GM12878 (cell line): Measurements from ENCODE around the gene GNB5. TPM values are rescaled to one million over a fixed set of nuclear protein-coding genes. Genes with fewer than 3 reads are reported as not detected.
"Not testable (repeated sequence)": the region's sequence is repeated elsewhere in the genome, so short reads cannot be mapped to it uniquely, and the experiment has no call there.

Experiments
- ATAC-seq: fragments of 200-7000 bp; cut with Tn5 transposase; 3 replicates; pipeline ENCODE4 v1.9.1; 2020; ENCODE audit warnings: mild to moderate bottlenecking, moderate library complexity
- BruUV-seq: library from RNA; stranded (reverse); fragments of 400-500 nt; replicated peaks from 2 replicates; lab custom pipeline; 2021; lab: Mats Ljungman, UMichigan
- CTCF ChIA-PET: fragments of 300-600 bp; sonication (Branson Sonifier 250); formaldehyde crosslinking; extraction: SDS; loops from one replicate; lab custom pipeline; 2021; ENCODE audit warnings: inconsistent platforms; lab: Yijun Ruan, JAX
- POLR2A ChIA-PET: fragments of 350-600 bp; formaldehyde crosslinking; extraction: SDS; loops from one replicate; lab custom pipeline; 2021; ENCODE audit warnings: inconsistent platforms; lab: Charles Lee
- RAD21 ChIA-PET: fragments of 300-600 bp; sonication (Branson Sonifier 250); formaldehyde crosslinking; loops from one replicate; lab custom pipeline; 2023; ENCODE audit warnings: antibody characterized with exemption; ENCODE audit not compliant: unreplicated experiment; lab: Charles Lee
- SMC1A ChIA-PET: fragments of 300-600 bp; sonication (Branson Sonifier 250); formaldehyde crosslinking; loops from one replicate; lab custom pipeline; 2023; ENCODE audit not compliant: unreplicated experiment, uncharacterized antibody; lab: Charles Lee
- DNase-seq: peaks from one replicate; pipeline ENCODE4 v3.0.0-alpha.2; 2011; ENCODE audit warnings: low read depth, low spot score
- FAIRE-seq: peaks from 3 replicates; lab custom pipeline; 2011; peaks lifted over from hg19 to GRCh38; lab: Jason Lieb, UNC
- H2AFZ ChIP-seq: 2 replicates; pipeline ENCODE4 v1.6.0; 2011; ENCODE audit warnings: low read depth, low read length, control low read depth; ENCODE audit not compliant: control insufficient read depth
- H3K27ac ChIP-seq: 2 replicates; pipeline ENCODE4 v1.5.1; 2011; ENCODE audit warnings: control low read depth; ENCODE audit not compliant: control insufficient read depth, insufficient read depth
- H3K27me3 ChIP-seq, 2 experiments: replicated peaks in 1 of 2; 2 replicates each; pipeline versions ENCODE4 v1.6.0 to v1.6.1; 2011; ENCODE audit warnings: low read length in 1 of 2; ENCODE audit not compliant: control insufficient read depth in 2 of 2, insufficient read depth in 2 of 2
- H3K36me3 ChIP-seq, 2 experiments: 2 replicates each; pipeline ENCODE4 v1.5.1; 2011; ENCODE audit warnings: low read length in 1 of 2; ENCODE audit not compliant: control insufficient read depth in 2 of 2, insufficient read depth in 2 of 2
- H3K4me1 ChIP-seq: 2 replicates; pipeline ENCODE4 v1.6.1; 2011; ENCODE audit warnings: mild to moderate bottlenecking, low read length, moderate library complexity, mixed read lengths; ENCODE audit not compliant: control insufficient read depth, insufficient read depth
- H3K4me2 ChIP-seq: 2 replicates; pipeline ENCODE4 v1.6.0; 2011; ENCODE audit warnings: control low read depth; ENCODE audit not compliant: control insufficient read depth, insufficient read depth
- H3K4me3 ChIP-seq: fragments of 200-600 bp; sonication (generic); 2 replicates; pipeline ENCODE4 v1.5.1; 2016
- H3K79me2 ChIP-seq: 2 replicates; pipeline ENCODE4 v1.6.0; 2011; ENCODE audit warnings: low read length; ENCODE audit not compliant: control insufficient read depth, insufficient read depth
- H3K9ac ChIP-seq: 2 replicates; pipeline ENCODE4 v1.8.0; 2011; ENCODE audit warnings: low read length, control low read depth, mixed read lengths; ENCODE audit not compliant: control insufficient read depth, insufficient read depth
- H3K9me3 ChIP-seq: replicated peaks from 3 replicates; pipeline ENCODE4 v1.5.1; 2011; ENCODE audit warnings: mild to moderate bottlenecking, low read length; ENCODE audit not compliant: control insufficient read depth, insufficient read depth
- H4K20me1 ChIP-seq: 2 replicates; pipeline ENCODE4 v1.6.0; 2011; ENCODE audit not compliant: control insufficient read depth, insufficient read depth
- BMI1 ChIP-seq: fragments of 450-650 bp; IDR thresholded peaks from 2 replicates; pipeline ENCODE4 v1.6.1; 2016; ENCODE audit warnings: mild to moderate bottlenecking, moderate library complexity, borderline replicate concordance
- CHD2 ChIP-seq: IDR thresholded peaks from 2 replicates; pipeline ENCODE4 v1.6.1; 2011; ENCODE audit warnings: low read depth, low read length, improper control_type of control experiment, borderline replicate concordance
- CHD4 ChIP-seq: fragments of 200-600 bp; sonication (generic); IDR thresholded peaks from 2 replicates; pipeline ENCODE4 v1.6.1; 2016; ENCODE audit warnings: mild to moderate bottlenecking
- KAT2A ChIP-seq: conservative IDR thresholded peaks from 2 replicates; pipeline ENCODE4 v1.6.1; 2011; ENCODE audit warnings: low read depth, low read length; ENCODE audit not compliant: control insufficient read depth
- MYB ChIP-seq: fragments of 150-350 bp; IDR thresholded peaks from 2 replicates; pipeline ENCODE4 v1.6.1; 2014; ENCODE audit warnings: mild to moderate bottlenecking, low read depth, low read length, borderline replicate concordance
- NBN ChIP-seq: fragments of 450-650 bp; IDR thresholded peaks from 2 replicates; pipeline ENCODE4 v1.6.1; 2016
- NFXL1 ChIP-seq: fragments of 450-650 bp; IDR thresholded peaks from 2 replicates; pipeline ENCODE4 v1.6.1; 2017; ENCODE audit warnings: antibody characterized with exemption, mild to moderate bottlenecking, borderline replicate concordance
- NR2F1 ChIP-seq: fragments of 450-650 bp; conservative IDR thresholded peaks from 2 replicates; pipeline ENCODE4 v1.6.1; 2017; ENCODE audit warnings: mild to moderate bottlenecking
- POLR2A ChIP-seq: IDR thresholded peaks from 2 replicates; pipeline ENCODE4 v1.6.1; 2011; ENCODE audit warnings: low read depth, mild to moderate bottlenecking, low read length
- RFX5 ChIP-seq: IDR thresholded peaks from 2 replicates; pipeline ENCODE4 v1.6.1; 2011; ENCODE audit warnings: low read depth, low read length, improper control_type of control experiment
- SRF ChIP-seq, 2 experiments: IDR thresholded peaks; 2 replicates each; pipeline ENCODE4 v1.6.1; 2011; ENCODE audit warnings: low read depth in 2 of 2, low read length in 2 of 2, mild to moderate bottlenecking in 1 of 2, moderate library complexity in 1 of 2
- STAT1 ChIP-seq: fragments of 450-650 bp; conservative IDR thresholded peaks from 2 replicates; pipeline ENCODE4 v1.6.1; 2014; ENCODE audit warnings: antibody characterized with exemption, mild to moderate bottlenecking
- TCF3 ChIP-seq: IDR thresholded peaks from 2 replicates; pipeline ENCODE4 v1.6.1; 2012; ENCODE audit warnings: low read depth, mild to moderate bottlenecking, low read length, borderline replicate concordance; ENCODE audit not compliant: insufficient read depth
- WGBS: methylation state at CpG from one replicate; pipeline ENCODE4 v1.1.6; 2016; ENCODE audit warnings: low lambda C conversion rate; ENCODE audit not compliant: insufficient replicate concordance, insufficient coverage; ENCODE audit errors: missing lambda C conversion rate; 5-methylcytosine and 5-hydroxymethylcytosine counted together
- in situ Hi-C: fragments of 300-500 bp; cut with MboI; formaldehyde crosslinking; loops from 9 replicates; pipeline ENCODE4 v1.14.3; 2018; ENCODE audit warnings: mixed read lengths
- intact Hi-C: fragments of 100-400 bp; cut with micrococcal nuclease; formaldehyde crosslinking; loops from one replicate; pipeline ENCODE4 v1.14.2; 2022; ENCODE audit not compliant: unreplicated experiment
- polyA plus RNA-seq, 11 experiments: library from polyadenylated mRNA; depleted of rRNA in 4 of 11; unstranded in 6 of 11; stranded (reverse) in 5 of 11; fragments of >200 nt; fragmentation: Nextera tagmentation in 4 of 11; fragmentation: Illumina TruSeq in 1 of 11; extraction: Ambion mirVana in 4 of 11; extraction: Trizol in 1 of 11; gene quantifications; 1 replicate in 1 of 11; 2 replicates in 10 of 11; pipeline versions ENCODE4 v1.2.1 to v1.2.3, GENCODE V29; 2011 to 2016; ENCODE audit warnings: inconsistent platforms in 2 of 11, missing spikeins in 2 of 11, low read depth in 1 of 11
- total RNA-seq, 4 experiments: library from RNA; depleted of rRNA in 3 of 4; stranded (reverse); fragments of >200 nt in 3 of 4; fragmentation: Illumina TruSeq in 1 of 4; extraction: Trizol in 1 of 4; gene quantifications; 2 replicates each; pipeline versions ENCODE4 v1.2.1 to v1.2.3, GENCODE V29; 2013 to 2021
- TF ChIP-seq, protein P1 (sequence below): IDR thresholded peaks from 2 replicates; pipeline ENCODE4 v1.6.1; 2012; ENCODE audit warnings: improper control_type of control experiment, low read depth, low read length; ENCODE audit not compliant: insufficient replicate concordance
- TF ChIP-seq, protein P2 (sequence below): IDR thresholded peaks from 2 replicates; pipeline ENCODE4 v1.6.1; 2011; ENCODE audit warnings: low read depth, mild to moderate bottlenecking, low read length, moderate library complexity, borderline replicate concordance; ENCODE audit errors: extremely low read depth

Gene GNB5
- total and polyA plus RNA-seq, 10 of the 15 experiments (the other 5 are each of a cell fraction or from before 2014, with no cell fraction given) = 2.4 to 25.9 (median 15.2) TPM

DNA sequence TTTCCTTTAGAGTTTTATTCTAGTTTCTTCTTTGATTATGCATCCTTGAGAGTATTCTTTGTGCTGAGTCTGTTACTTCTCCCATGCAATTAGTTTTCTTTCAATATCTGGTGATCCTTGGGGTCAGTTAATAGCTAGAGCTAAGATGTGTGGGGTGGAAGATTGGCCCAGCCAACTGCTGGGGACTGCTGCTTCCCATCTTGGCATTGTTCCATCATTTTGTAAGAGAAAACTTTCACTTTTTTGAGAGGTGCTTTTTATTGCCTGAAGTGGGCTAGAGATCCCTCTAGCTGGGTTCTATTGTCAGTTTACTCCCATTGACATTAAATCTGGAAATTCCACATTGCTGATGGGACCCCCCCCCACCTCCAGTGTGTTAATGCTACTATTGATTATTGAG, 94.0 kb downstream of the GNB5 start (continued):
- TF ChIP-seq, protein P1, sequence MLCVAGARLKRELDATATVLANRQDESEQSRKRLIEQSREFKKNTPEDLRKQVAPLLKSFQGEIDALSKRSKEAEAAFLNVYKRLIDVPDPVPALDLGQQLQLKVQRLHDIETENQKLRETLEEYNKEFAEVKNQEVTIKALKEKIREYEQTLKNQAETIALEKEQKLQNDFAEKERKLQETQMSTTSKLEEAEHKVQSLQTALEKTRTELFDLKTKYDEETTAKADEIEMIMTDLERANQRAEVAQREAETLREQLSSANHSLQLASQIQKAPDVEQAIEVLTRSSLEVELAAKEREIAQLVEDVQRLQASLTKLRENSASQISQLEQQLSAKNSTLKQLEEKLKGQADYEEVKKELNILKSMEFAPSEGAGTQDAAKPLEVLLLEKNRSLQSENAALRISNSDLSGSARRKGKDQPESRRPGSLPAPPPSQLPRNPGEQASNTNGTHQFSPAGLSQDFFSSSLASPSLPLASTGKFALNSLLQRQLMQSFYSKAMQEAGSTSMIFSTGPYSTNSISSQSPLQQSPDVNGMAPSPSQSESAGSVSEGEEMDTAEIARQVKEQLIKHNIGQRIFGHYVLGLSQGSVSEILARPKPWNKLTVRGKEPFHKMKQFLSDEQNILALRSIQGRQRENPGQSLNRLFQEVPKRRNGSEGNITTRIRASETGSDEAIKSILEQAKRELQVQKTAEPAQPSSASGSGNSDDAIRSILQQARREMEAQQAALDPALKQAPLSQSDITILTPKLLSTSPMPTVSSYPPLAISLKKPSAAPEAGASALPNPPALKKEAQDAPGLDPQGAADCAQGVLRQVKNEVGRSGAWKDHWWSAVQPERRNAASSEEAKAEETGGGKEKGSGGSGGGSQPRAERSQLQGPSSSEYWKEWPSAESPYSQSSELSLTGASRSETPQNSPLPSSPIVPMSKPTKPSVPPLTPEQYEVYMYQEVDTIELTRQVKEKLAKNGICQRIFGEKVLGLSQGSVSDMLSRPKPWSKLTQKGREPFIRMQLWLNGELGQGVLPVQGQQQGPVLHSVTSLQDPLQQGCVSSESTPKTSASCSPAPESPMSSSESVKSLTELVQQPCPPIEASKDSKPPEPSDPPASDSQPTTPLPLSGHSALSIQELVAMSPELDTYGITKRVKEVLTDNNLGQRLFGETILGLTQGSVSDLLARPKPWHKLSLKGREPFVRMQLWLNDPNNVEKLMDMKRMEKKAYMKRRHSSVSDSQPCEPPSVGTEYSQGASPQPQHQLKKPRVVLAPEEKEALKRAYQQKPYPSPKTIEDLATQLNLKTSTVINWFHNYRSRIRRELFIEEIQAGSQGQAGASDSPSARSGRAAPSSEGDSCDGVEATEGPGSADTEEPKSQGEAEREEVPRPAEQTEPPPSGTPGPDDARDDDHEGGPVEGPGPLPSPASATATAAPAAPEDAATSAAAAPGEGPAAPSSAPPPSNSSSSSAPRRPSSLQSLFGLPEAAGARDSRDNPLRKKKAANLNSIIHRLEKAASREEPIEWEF = no peak
- no peak for TF ChIP-seq TCF3
- no peak for TF ChIP-seq STAT1
- no peak for TF ChIP-seq NBN
- TF ChIP-seq NFXL1 = no peak
- TF ChIP-seq RFX5 = no peak
- TF ChIP-seq KAT2A = no peak
- TF ChIP-seq CHD2 = no peak
- no peak for TF ChIP-seq POLR2A
- TF ChIP-seq MYB = no peak
- no peak for TF ChIP-seq NR2F1
- TF ChIP-seq BMI1 = no peak
- no peak for TF ChIP-seq SRF (IDR thresholded peaks at IDR 0.05; ENCODE audit: low read depth in 2 of 2, low read length in 2 of 2)
- no peak for TF ChIP-seq CHD4
- TF ChIP-seq, protein P2, sequence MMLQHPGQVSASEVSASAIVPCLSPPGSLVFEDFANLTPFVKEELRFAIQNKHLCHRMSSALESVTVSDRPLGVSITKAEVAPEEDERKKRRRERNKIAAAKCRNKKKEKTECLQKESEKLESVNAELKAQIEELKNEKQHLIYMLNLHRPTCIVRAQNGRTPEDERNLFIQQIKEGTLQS = no peak

DNA sequence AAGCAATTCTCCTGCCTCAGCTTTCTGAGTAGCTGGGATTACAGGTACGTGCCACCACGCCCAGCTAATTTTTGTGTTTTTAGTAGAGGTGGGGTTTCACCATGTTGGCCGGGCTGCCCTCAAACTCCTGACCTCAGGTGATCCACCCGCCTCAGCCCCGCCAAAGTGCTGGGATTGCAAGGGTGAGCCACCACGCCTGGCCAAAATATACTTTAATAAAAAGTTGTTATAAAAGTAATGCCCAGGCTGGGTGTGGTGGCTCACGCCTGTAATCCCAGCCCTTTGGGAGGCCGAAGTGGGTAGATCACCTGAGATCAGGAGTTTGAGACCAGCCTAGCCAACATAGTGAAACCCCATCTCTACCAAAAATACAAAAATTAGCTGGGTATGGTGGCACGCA, 94.7 kb downstream of the GNB5 start:
- CTCF ChIA-PET = interaction anchor here (1.0 to 17.4 kb wide), 3 partner anchors 11 to 42 kb away, joined by 4 to 251 read pairs (median 75); no protein-coding TSS in a partner anchor
- SMC1A ChIA-PET = interaction anchor here (1.3 to 12.5 kb wide), 4 partner anchors 14 to 103 kb away, joined by 3 to 272 read pairs (median 136); partner anchors contain the start of gene BCL2L10
- POLR2A ChIA-PET = interaction anchor here (0.9 to 8.1 kb wide), 3 partner anchors 16 to 90 kb away, joined by 3 to 151 read pairs (median 5); no protein-coding TSS in a partner anchor
- BruUV-seq, H3K27ac ChIP-seq, intact Hi-C loops, FAIRE-seq, ATAC-seq, H3K9me3 ChIP-seq, H3K36me3 ChIP-seq, H2AFZ ChIP-seq, DNase-seq, in situ Hi-C loops, H4K20me1 ChIP-seq, H3K4me1 ChIP-seq, H3K4me3 ChIP-seq, H3K4me2 ChIP-seq, H3K9ac ChIP-seq, H3K27me3 ChIP-seq: not testable (repeated sequence)
- H3K79me2 ChIP-seq = peaks cover 18% of the 10 kb centered on the region
- RAD21 ChIA-PET = interaction anchor here (0.9 to 8.6 kb wide), 6 partner anchors 15 to 89 kb away, joined by 4 to 170 read pairs (median 26); partner anchors contain the start of gene BCL2L10
- over 99% methylated on average over 9 of the region's 9 CpGs for WGBS
